Activated T-helper 1 cell treated with anti-CD3 and anti-CD28 coated beads, Interleukin-12 subunit alpha, Interleukin-12 subunit beta, Interleukin-2, Interleukin-4 antibody, amounts not matched to agents 30 ng/mL and 10 ng/mL and 1 ng/mL, durations not matched to agents 14 hours and 24 hours and 36 hours (primary cell): ENCODE measurements around the gene SULT1A2. TPM values are rescaled to one million over a fixed set of nuclear protein-coding genes. Genes with fewer than 3 reads are reported as not detected.
"Not testable (repeated sequence)": the region's sequence is repeated elsewhere in the genome, so short reads cannot be mapped to it uniquely, and the experiment has no call there.

Experiments used
- DNase-seq: peaks from one replicate; pipeline ENCODE4 v3.0.0; 2021; ENCODE audit warnings: low spot score
- H3K27ac Mint-ChIP-seq: one replicate; pipeline ENCODE4 v1.8.0; 2021; ENCODE audit warnings: mild to moderate bottlenecking, mixed read lengths
- H3K27me3 Mint-ChIP-seq: one replicate; pipeline ENCODE4 v1.8.0; 2022; ENCODE audit warnings: mild to moderate bottlenecking, moderate library complexity, mixed read lengths; ENCODE audit not compliant: insufficient read depth
- H3K36me3 Mint-ChIP-seq: one replicate; pipeline ENCODE4 v1.8.0; 2021; ENCODE audit warnings: low read depth, mixed read lengths
- H3K4me1 Mint-ChIP-seq: one replicate; pipeline ENCODE4 v1.8.0; 2021; ENCODE audit warnings: low read depth, mixed read lengths
- H3K4me3 Mint-ChIP-seq: one replicate; pipeline ENCODE4 v1.8.0; 2021; ENCODE audit warnings: mild to moderate bottlenecking, moderate library complexity, mixed read lengths
- H3K9me3 Mint-ChIP-seq: one replicate; pipeline ENCODE4 v1.8.0; 2021; ENCODE audit warnings: mixed read lengths
- intact Hi-C: fragments of 100-400 bp; cut with micrococcal nuclease; formaldehyde crosslinking; loops from one replicate; pipeline ENCODE4 v1.15.1; 2024
- total RNA-seq: library from RNA; stranded (reverse); gene quantifications from 2 replicates; pipeline ENCODE4 v1.2.3, GENCODE V29; 2022

Gene SULT1A2
- total RNA-seq, 1 donor from 2014 or later, result 0.41 TPM

DNA sequence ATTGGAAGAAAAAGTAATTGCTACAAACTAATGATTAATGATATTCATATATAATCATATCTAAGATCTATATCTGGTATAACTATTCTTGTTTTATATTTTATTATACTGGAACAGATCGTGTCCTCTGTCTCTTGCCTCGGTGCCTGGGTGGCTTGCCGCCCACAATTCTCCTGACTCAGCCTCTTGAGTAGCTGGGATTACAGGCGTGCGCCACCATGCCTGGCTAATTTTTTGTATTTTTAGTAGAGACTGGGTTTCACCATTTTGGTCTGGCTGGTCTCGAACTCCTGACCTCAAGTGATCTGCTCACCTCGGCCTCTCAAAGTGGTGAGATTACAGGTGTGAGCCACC, 19.4 kb upstream of the SULT1A2 start:
- not testable (repeated sequence) for H3K4me3 Mint-ChIP-seq

GRCh38 chr16:28615486-28616223, 18.8 kb upstream of the SULT1A2 start:
- H3K27me3 Mint-ChIP-seq, H3K4me1 Mint-ChIP-seq, H3K36me3 Mint-ChIP-seq, DNase-seq, H3K9me3 Mint-ChIP-seq, H3K4me3 Mint-ChIP-seq, H3K27ac Mint-ChIP-seq: not testable (repeated sequence)
- intact Hi-C loops, result loop anchor here (10.0 kb wide), 1 partner anchor 121 kb away; the partner anchor contains the start of genes APOBR and CLN3

More for the DNA sequence above, 19.4 kb upstream of the SULT1A2 start:
- intact Hi-C loops, result loop anchor here (10.0 kb wide), 1 partner anchor 121 kb away; the partner anchor contains the start of genes APOBR and CLN3
- not testable (repeated sequence) for H3K27me3 Mint-ChIP-seq, H3K27ac Mint-ChIP-seq, H3K4me1 Mint-ChIP-seq, H3K9me3 Mint-ChIP-seq, H3K36me3 Mint-ChIP-seq, DNase-seq

- H3K4me3 Mint-ChIP-seq, H3K27ac Mint-ChIP-seq, DNase-seq, H3K27me3 Mint-ChIP-seq, H3K9me3 Mint-ChIP-seq, H3K36me3 Mint-ChIP-seq, H3K4me1 Mint-ChIP-seq: not testable (repeated sequence)
- intact Hi-C loops, result loop anchor here (10.0 kb wide), 1 partner anchor 120 kb away; the partner anchor contains the start of genes APOBR and CLN3
Measured at GRCh38 chr16:28614561-28614960, 17.7 kb upstream of the SULT1A2 start.

GRCh38 chr16:28613912-28614311, 17.1 kb upstream of the SULT1A2 start:
- H3K27ac Mint-ChIP-seq, H3K27me3 Mint-ChIP-seq, H3K36me3 Mint-ChIP-seq, H3K4me1 Mint-ChIP-seq, H3K4me3 Mint-ChIP-seq, DNase-seq, H3K9me3 Mint-ChIP-seq: not testable (repeated sequence)
- intact Hi-C loops, result loop anchor here (10.0 kb wide), 1 partner anchor 119 kb away; the partner anchor contains the start of genes APOBR and CLN3

DNA sequence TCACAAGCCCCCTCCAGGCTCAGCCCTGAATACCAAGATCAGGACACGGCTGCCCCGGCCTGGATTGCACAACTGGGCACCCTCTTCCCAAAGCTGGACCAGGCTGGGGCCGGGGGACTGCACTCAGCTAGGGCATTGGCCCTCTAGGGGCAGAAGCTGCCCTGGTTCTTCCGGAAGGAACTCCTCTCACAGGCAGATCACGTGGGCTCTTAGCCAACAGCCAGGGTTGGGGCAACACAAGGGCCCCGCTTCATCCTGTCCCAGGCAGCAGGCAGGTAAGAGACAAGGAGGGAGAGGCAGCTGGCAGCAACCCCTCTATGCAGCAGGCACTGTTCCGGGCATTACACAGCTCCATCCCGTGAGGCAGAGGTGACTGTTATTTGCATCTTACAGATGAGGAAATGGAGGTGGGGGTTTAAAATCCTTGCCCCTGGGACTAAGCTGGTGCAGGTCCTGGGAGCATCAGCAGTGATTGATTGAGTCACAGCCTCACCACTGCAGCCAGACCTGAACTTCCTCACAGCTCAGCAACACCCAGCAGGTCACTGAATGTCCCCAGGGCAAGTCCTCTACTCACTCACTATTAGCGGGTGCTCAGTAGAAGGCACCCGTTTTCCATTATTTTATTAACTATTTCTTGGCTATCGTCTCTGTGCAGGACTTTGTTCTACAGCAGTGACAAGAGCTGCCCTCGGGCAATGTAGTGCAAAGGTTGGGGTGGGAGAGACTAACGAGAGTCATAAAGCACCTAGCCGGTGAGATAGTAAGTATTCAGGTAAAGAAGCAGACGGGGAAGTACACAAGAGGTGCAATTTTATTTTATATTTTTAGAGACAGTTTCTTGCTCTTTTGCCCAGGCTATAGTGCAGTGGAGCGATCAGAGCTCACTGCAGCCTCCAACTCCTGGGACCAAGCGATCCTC, 15.8 kb upstream of the SULT1A2 start:
- DNase-seq, H3K27ac Mint-ChIP-seq, H3K36me3 Mint-ChIP-seq, H3K4me1 Mint-ChIP-seq, H3K27me3 Mint-ChIP-seq, H3K4me3 Mint-ChIP-seq, H3K9me3 Mint-ChIP-seq: not testable (repeated sequence)
- intact Hi-C loops, result loop anchor here (10.0 kb wide), 1 partner anchor 118 kb away; the partner anchor contains the start of genes APOBR and CLN3

DNA sequence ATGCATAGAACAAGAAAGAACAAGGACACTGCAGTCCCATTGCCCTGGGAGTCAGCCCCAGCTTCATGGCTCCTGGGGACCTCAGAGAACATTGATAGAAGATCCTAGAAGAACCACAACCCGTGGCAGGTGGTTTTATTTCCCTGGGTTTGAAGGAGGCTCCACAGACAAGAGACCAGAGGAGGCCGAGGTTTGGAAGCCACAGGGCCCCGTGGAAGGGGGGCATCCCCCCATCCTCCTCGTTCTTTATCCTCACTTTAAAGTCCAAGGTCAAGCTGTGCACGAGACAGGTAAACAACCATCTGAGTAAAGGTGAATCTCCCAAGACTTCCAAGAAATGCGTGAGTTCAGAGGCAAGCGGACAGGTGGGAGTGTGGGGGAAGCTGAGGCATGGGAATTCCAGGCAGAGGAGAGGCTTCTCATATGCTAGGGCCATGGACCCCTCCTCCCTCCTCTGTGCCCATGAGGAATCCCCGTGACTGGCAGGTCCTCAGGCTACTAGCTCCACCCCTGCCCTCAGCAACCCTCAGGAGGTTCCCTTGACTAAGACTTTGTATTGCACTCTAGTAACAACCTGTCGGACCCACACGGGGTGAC, 13.8 kb upstream of the SULT1A2 start:
- no peak overlapping the region for H3K27ac Mint-ChIP-seq
- H3K36me3 Mint-ChIP-seq, result no peaks in the 10 kb centered on the region
- no peak overlapping the region for H3K4me3 Mint-ChIP-seq
- H3K27me3 Mint-ChIP-seq, result no peaks in the 10 kb centered on the region
- intact Hi-C loops, result loop anchor here (10.0 kb wide), 1 partner anchor 116 kb away; the partner anchor contains the start of genes APOBR and CLN3
- no peaks in the 10 kb centered on the region for H3K4me1 Mint-ChIP-seq
- no peaks in the 10 kb centered on the region for H3K9me3 Mint-ChIP-seq
- DNase-seq, result no peak

GRCh38 chr16:28609631-28610594, 13.1 kb upstream of the SULT1A2 start, which contains the start of gene SULT1A1:
SULT1A1 (minus strand) TSS chr16:28610044; CDS start chr16:28608855, 1,189 bp downstream.
- Mint-ChIP-seq H3K36me3 (no peaks in the 10 kb centered on the region), H3K4me3 (no peak within 1 kb of the TSS)

DNA sequence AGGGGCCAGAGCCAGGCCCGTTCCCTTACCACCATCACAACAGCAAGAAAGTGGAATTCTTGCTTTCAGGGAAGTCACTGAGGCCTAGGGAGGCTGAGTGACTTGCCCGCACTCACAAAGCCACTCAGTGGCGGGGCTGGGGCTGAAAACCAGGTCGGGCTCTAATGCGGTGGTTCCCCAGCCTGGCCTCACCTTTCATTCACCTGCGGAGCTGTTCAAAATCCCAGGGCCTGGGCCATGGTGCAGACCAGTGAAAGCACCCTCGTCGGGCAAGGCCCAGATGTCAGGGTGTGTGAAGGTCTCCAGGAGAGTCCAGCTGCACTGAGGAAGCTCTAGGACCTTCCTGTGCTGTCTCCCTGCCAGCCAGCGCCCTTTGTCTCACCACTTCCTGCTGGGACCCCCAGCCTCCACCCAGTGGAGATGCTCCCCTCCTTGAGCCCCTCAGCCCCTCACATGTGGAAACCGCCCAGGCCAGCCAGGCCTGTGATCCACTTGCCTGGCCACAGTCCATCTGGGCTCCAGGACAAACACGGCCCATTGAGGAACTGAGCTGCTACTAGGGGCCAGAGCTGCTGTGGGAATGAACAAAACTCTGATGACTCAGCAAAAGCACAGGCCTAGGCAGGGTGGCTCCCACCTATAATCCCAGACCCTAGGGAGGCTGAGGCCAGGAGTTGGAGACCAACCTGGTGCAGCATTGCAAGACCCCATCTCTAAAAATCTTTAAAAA, 12.2 kb upstream of the SULT1A2 start:
- DNase-seq, H3K9me3 Mint-ChIP-seq, H3K4me3 Mint-ChIP-seq, H3K36me3 Mint-ChIP-seq, H3K27ac Mint-ChIP-seq, H3K4me1 Mint-ChIP-seq, H3K27me3 Mint-ChIP-seq, intact Hi-C loops: not testable (repeated sequence)

More at GRCh38 chr16:28609631-28610594, 13.1 kb upstream of the SULT1A2 start, which contains the start of gene SULT1A1:
- Mint-ChIP-seq H3K27me3 (no peaks in the 10 kb centered on the region), H3K4me1 (no peaks in the 10 kb centered on the region), H3K9me3 (no peaks in the 10 kb centered on the region), H3K27ac (no peak within 1 kb of the TSS)
- intact Hi-C loops, result loop anchor here (10.0 kb wide), 1 partner anchor 115 kb away; the partner anchor contains the start of genes APOBR and CLN3
- no peak for DNase-seq

GRCh38 chr16:28608496-28608808, 11.6 kb upstream of the SULT1A2 start:
- H3K27me3 Mint-ChIP-seq, DNase-seq, H3K9me3 Mint-ChIP-seq, intact Hi-C loops, H3K4me3 Mint-ChIP-seq, H3K27ac Mint-ChIP-seq, H3K4me1 Mint-ChIP-seq, H3K36me3 Mint-ChIP-seq: not testable (repeated sequence)

DNA sequence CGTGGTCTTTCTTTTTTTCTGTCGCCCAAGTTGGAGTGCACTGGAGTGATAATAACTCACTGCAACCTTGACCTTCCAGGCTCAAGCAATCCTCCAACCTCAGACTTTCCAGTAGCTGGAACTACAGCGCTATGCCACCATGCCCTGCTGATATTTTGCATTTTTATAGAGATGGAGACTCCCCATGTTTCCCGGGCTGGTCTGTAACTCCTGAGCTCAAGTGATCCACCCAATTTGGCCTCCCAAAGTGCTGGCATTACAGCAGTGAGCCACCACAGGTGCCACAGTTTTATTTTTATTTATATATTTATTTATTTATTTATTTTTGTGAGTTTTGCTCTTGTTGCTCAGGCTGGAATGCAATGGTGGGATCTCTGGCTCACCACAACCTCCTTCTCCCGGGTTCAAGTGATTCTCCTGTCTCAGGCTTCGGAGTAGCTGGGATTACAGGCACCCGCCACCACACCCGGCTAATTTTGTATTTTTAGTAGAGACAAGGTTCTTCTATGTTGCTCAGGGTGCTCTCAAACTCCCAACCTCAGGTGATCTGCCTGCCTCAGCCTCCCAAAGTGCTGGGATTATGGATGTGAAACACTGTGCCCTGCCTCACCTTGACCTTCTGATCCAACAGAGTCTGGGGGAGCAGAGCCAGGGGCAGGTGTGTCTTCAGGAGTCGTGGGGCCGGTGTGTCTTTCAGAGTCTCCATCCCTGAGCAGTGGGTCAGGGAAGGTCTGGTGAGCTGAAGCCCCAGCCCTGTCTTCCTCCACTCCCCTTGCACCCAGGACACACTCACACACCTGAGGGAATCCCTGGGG, 11.0 kb upstream of the SULT1A2 start:
- H3K4me1 Mint-ChIP-seq, H3K36me3 Mint-ChIP-seq, H3K4me3 Mint-ChIP-seq, H3K27me3 Mint-ChIP-seq, intact Hi-C loops, H3K9me3 Mint-ChIP-seq, H3K27ac Mint-ChIP-seq, DNase-seq: not testable (repeated sequence)

DNA sequence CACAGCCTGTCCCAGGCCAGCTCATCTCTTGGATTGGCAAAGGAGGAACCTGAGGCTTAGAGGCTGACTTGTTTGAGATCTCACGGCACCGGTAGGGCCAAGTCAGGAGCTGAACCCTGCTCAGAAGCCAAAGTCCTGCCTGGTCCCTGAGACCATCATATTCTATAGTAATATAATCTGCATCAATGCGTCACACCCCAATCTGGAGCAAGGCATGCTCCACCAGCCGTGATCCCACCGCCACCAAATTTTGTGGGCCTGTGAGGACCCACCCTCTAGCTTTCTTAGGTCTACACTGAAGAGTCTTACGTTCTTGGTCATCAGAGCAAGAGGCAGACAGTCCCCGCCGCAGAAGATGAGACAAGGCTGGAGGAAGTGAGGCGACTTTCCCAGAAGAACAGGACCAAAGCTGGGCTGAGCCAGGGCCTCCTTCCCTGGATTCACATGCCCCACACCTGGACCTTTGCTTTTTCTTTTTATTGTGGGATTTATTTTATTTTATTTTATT, 10.3 kb upstream of the SULT1A2 start:
- Mint-ChIP-seq H3K4me3 (no peak overlapping the region), H3K27ac (no peak overlapping the region), H3K27me3 (no peaks in the 10 kb centered on the region), H3K4me1 (no peaks in the 10 kb centered on the region), H3K9me3 (no peaks in the 10 kb centered on the region), H3K36me3 (no peaks in the 10 kb centered on the region)
- intact Hi-C loops, result no loop called here
- DNase-seq, result no peak
